Esophagus (tissue), 2 donors: ENCODE data around the gene PDAP1. TPM values are rescaled to one million over a fixed set of nuclear protein-coding genes. Genes with fewer than 3 reads are reported as not detected.

Experiments used
- H3K27ac ChIP-seq, 2 donors: one replicate each; pipeline ENCODE4 v1.5.1; 2013; ENCODE audit warnings: low read depth in 2 of 2, mild to moderate bottlenecking in 2 of 2, inconsistent platforms in 1 of 2, low read length in 1 of 2, moderate library complexity in 1 of 2
- H3K27me3 ChIP-seq, 2 donors: one replicate each; pipeline ENCODE4 v1.6.1; 2013; ENCODE audit warnings: low read length in 2 of 2, control low read depth in 1 of 2, mild to moderate bottlenecking in 1 of 2; ENCODE audit not compliant: insufficient read depth in 2 of 2, control insufficient read depth in 1 of 2
- H3K36me3 ChIP-seq, 2 donors: one replicate each; pipeline ENCODE4 v1.6.1; 2013; ENCODE audit warnings: low read length in 1 of 2; ENCODE audit not compliant: control insufficient read depth in 2 of 2, insufficient read depth in 2 of 2
- H3K4me1 ChIP-seq, 2 donors: one replicate each; pipeline ENCODE4 v1.6.1; 2013; ENCODE audit warnings: low read length in 1 of 2; ENCODE audit not compliant: control insufficient read depth in 2 of 2, insufficient read depth in 2 of 2
- H3K4me3 ChIP-seq, 2 donors: one replicate each; pipeline ENCODE4 v1.5.1; 2013; ENCODE audit warnings: low read length in 2 of 2, mild to moderate bottlenecking in 2 of 2, low read depth in 1 of 2, moderate library complexity in 1 of 2
- H3K9me3 ChIP-seq, 2 donors: one replicate each; pipeline ENCODE4 v1.6.1; 2013; ENCODE audit warnings: mild to moderate bottlenecking in 2 of 2, low read depth in 1 of 2, low read length in 1 of 2, moderate library complexity in 1 of 2; ENCODE audit not compliant: control insufficient read depth in 2 of 2, insufficient read depth in 1 of 2
- WGBS, 2 donors: extraction: QIAGEN DNeasy Blood & Tissue Kit; methylation state at CpG; one replicate each; pipeline ENCODE4 v1.1.7; 2013; 5-methylcytosine and 5-hydroxymethylcytosine counted together
- polyA plus RNA-seq, 2 donors: library from polyadenylated mRNA; stranded (reverse); fragments of 200-250 nt; gene quantifications; one replicate each; pipeline ENCODE4 v1.2.3, GENCODE V29; 2013
- donor health status: healthy with polysubstance abuse.
- donor health status: Bipolar disorder and iron deficiency.

Gene PDAP1
- 100 to 1,000 TPM; 110 to 182 TPM for polyA plus RNA-seq

- 0% methylated on average over 71 to 72 of the region's 72 CpGs for WGBS, 2 donors
- H3K36me3 ChIP-seq, result peaks cover 3 to 15% of the 10 kb centered on the region in 2 donors
- H3K4me3 ChIP-seq, result peak within 1 kb of the TSS; percentile 78 to 90
- peaks cover 3 to 6% of the 10 kb centered on the region in 2 donors for H3K4me1 ChIP-seq
- H3K27me3 ChIP-seq, result no peaks in the 10 kb centered on the region
- H3K27ac ChIP-seq, result peak within 1 kb of the TSS; percentile 91 to 98
- H3K9me3 ChIP-seq, result no peaks in the 10 kb centered on the region
Observed at GRCh38 chr7:99408379-99409191, at the start of gene PDAP1, which contains the start of gene BUD31. Gene PDAP1 (minus strand): TSS chr7:99408597. CDS start chr7:99408548, 49 bp downstream. Gene BUD31 (plus strand): TSS chr7:99408969. CDS start chr7:99411093, 2,124 bp downstream.

GRCh38 chr7:99457650-99458493, 49.5 kb upstream of the PDAP1 start:
- Histone ChIP-seq H3K36me3 (peaks cover 21 to 46% of the 10 kb centered on the region in 2 donors), H3K27ac (no peak overlapping the region), H3K9me3 (no peaks in the 10 kb centered on the region), H3K27me3 (no peaks in the 10 kb centered on the region), H3K4me3 (no peak overlapping the region), H3K4me1 (peaks cover 5 to 8% of the 10 kb centered on the region in 2 donors)
- 80 to 84% methylated on average over 26 of the region's 26 CpGs for WGBS, 2 donors

GRCh38 chr7:99457050-99457649, 48.8 kb upstream of the PDAP1 start:
- WGBS, 2 donors, result 80 to 82% methylated on average over 6 of the region's 6 CpGs
- H3K27ac ChIP-seq, result no peak overlapping the region
- H3K27me3 ChIP-seq, result no peaks in the 10 kb centered on the region
- H3K36me3 ChIP-seq, result peaks cover 21 to 53% of the 10 kb centered on the region in 2 donors
- no peaks in the 10 kb centered on the region for H3K9me3 ChIP-seq
- no peak overlapping the region for H3K4me3 ChIP-seq
- H3K4me1 ChIP-seq, result peaks cover 5 to 15% of the 10 kb centered on the region in 2 donors

- no peaks in the 10 kb centered on the region for H3K27me3 ChIP-seq
- H3K36me3 ChIP-seq, result peaks cover 21 to 59% of the 10 kb centered on the region in 2 donors
- no peaks in the 10 kb centered on the region for H3K9me3 ChIP-seq
- no peak overlapping the region for H3K27ac ChIP-seq
- H3K4me1 ChIP-seq, result peaks cover 6 to 20% of the 10 kb centered on the region in 2 donors
- H3K4me3 ChIP-seq, result no peak overlapping the region
- WGBS, 2 donors, result 71 to 74% methylated on average over 13 of the region's 13 CpGs
Observed at GRCh38 chr7:99456288-99456687, 47.9 kb upstream of the PDAP1 start.

GRCh38 chr7:99455874-99456273, 47.5 kb upstream of the PDAP1 start:
- Histone ChIP-seq H3K36me3 (peaks cover 21 to 62% of the 10 kb centered on the region in 2 donors), H3K27ac (no peak overlapping the region), H3K9me3 (no peaks in the 10 kb centered on the region), H3K27me3 (no peaks in the 10 kb centered on the region), H3K4me3 (no peak overlapping the region), H3K4me1 (peaks cover 6 to 20% of the 10 kb centered on the region in 2 donors)
- 76 to 84% methylated on average over 9 of the region's 9 CpGs for WGBS, 2 donors

- Histone ChIP-seq H3K4me1 (peaks cover 6 to 20% of the 10 kb centered on the region in 2 donors), H3K27me3 (no peaks in the 10 kb centered on the region), H3K4me3 (peak overlapping the region in 1 of 2 donors; percentile 9), H3K36me3 (peaks cover 28 to 77% of the 10 kb centered on the region in 2 donors), H3K27ac (peak overlapping the region; percentile 78 to 86), H3K9me3 (no peaks in the 10 kb centered on the region)
- WGBS, 2 donors, result 66 to 75% methylated on average over 11 of the region's 11 CpGs
Observed at GRCh38 chr7:99453105-99453504, 44.7 kb upstream of the PDAP1 start.

- 83 to 88% methylated on average over 13 of the region's 13 CpGs for WGBS, 2 donors
- Histone ChIP-seq H3K27ac (peak overlapping the region; percentile 78 to 86), H3K36me3 (peaks cover 22 to 76% of the 10 kb centered on the region in 2 donors), H3K4me1 (peaks cover 6 to 20% of the 10 kb centered on the region in 2 donors), H3K27me3 (no peaks in the 10 kb centered on the region), H3K4me3 (peak overlapping the region in 1 of 2 donors; percentile 9), H3K9me3 (no peaks in the 10 kb centered on the region)
Observed at GRCh38 chr7:99452541-99452940, 44.1 kb upstream of the PDAP1 start.

GRCh38 chr7:99451936-99452335, 43.5 kb upstream of the PDAP1 start:
- Histone ChIP-seq H3K9me3 (no peaks in the 10 kb centered on the region), H3K36me3 (peaks cover 17 to 70% of the 10 kb centered on the region in 2 donors), H3K27ac (peak overlapping the region; percentile 78 to 86), H3K4me1 (peaks cover 6 to 20% of the 10 kb centered on the region in 2 donors), H3K27me3 (no peaks in the 10 kb centered on the region), H3K4me3 (no peak overlapping the region)
- WGBS, 2 donors, result 73 to 80% methylated on average over 8 of the region's 8 CpGs

- 93 to 96% methylated on average over 5 of the region's 5 CpGs for WGBS, 2 donors
- H3K36me3 ChIP-seq, result peaks cover 9 to 58% of the 10 kb centered on the region in 2 donors
Observed at GRCh38 chr7:99449326-99449725, 40.9 kb upstream of the PDAP1 start.

More at GRCh38 chr7:99449326-99449725, 40.9 kb upstream of the PDAP1 start:
- Histone ChIP-seq H3K4me3 (no peak overlapping the region), H3K9me3 (no peaks in the 10 kb centered on the region), H3K4me1 (peaks cover 6 to 20% of the 10 kb centered on the region in 2 donors), H3K27ac (no peak overlapping the region), H3K27me3 (no peaks in the 10 kb centered on the region)
